GM12878 (cell line): ENCODE results near the gene ANKRD55. TPM values are rescaled to one million over a fixed set of nuclear protein-coding genes. Genes with fewer than 3 reads are reported as not detected.

Experiments used
- ATAC-seq: fragments of 200-7000 bp; cut with Tn5 transposase; 3 replicates; pipeline ENCODE4 v1.9.1; 2020; ENCODE audit warnings: mild to moderate bottlenecking, moderate library complexity
- BruUV-seq: library from RNA; stranded (reverse); fragments of 400-500 nt; replicated peaks from 2 replicates; lab custom pipeline; 2021; lab: Mats Ljungman, UMichigan
- CTCF ChIA-PET: fragments of 300-600 bp; sonication (Branson Sonifier 250); formaldehyde crosslinking; extraction: SDS; loops from one replicate; lab custom pipeline; 2021; ENCODE audit warnings: inconsistent platforms; lab: Yijun Ruan, JAX
- POLR2A ChIA-PET: fragments of 350-600 bp; formaldehyde crosslinking; extraction: SDS; loops from one replicate; lab custom pipeline; 2021; ENCODE audit warnings: inconsistent platforms; lab: Charles Lee
- RAD21 ChIA-PET: fragments of 300-600 bp; sonication (Branson Sonifier 250); formaldehyde crosslinking; loops from one replicate; lab custom pipeline; 2023; ENCODE audit warnings: antibody characterized with exemption; ENCODE audit not compliant: unreplicated experiment; lab: Charles Lee
- SMC1A ChIA-PET: fragments of 300-600 bp; sonication (Branson Sonifier 250); formaldehyde crosslinking; loops from one replicate; lab custom pipeline; 2023; ENCODE audit not compliant: unreplicated experiment, uncharacterized antibody; lab: Charles Lee
- DNase-seq: peaks from one replicate; pipeline ENCODE4 v3.0.0-alpha.2; 2011; ENCODE audit warnings: low read depth, low spot score
- FAIRE-seq: peaks from 3 replicates; lab custom pipeline; 2011; peaks lifted over from hg19 to GRCh38; lab: Jason Lieb, UNC
- H2AFZ ChIP-seq: 2 replicates; pipeline ENCODE4 v1.6.0; 2011; ENCODE audit warnings: low read depth, low read length, control low read depth; ENCODE audit not compliant: control insufficient read depth
- H3K27ac ChIP-seq: 2 replicates; pipeline ENCODE4 v1.5.1; 2011; ENCODE audit warnings: control low read depth; ENCODE audit not compliant: control insufficient read depth, insufficient read depth
- H3K27me3 ChIP-seq, 2 experiments: replicated peaks in 1 of 2; 2 replicates each; pipeline versions ENCODE4 v1.6.0 to v1.6.1; 2011; ENCODE audit warnings: low read length in 1 of 2; ENCODE audit not compliant: control insufficient read depth in 2 of 2, insufficient read depth in 2 of 2
- H3K36me3 ChIP-seq, 2 experiments: 2 replicates each; pipeline ENCODE4 v1.5.1; 2011; ENCODE audit warnings: low read length in 1 of 2; ENCODE audit not compliant: control insufficient read depth in 2 of 2, insufficient read depth in 2 of 2
- H3K4me1 ChIP-seq: 2 replicates; pipeline ENCODE4 v1.6.1; 2011; ENCODE audit warnings: mild to moderate bottlenecking, low read length, moderate library complexity, mixed read lengths; ENCODE audit not compliant: control insufficient read depth, insufficient read depth
- H3K4me2 ChIP-seq: 2 replicates; pipeline ENCODE4 v1.6.0; 2011; ENCODE audit warnings: control low read depth; ENCODE audit not compliant: control insufficient read depth, insufficient read depth
- H3K4me3 ChIP-seq: fragments of 200-600 bp; sonication (generic); 2 replicates; pipeline ENCODE4 v1.5.1; 2016
- H3K79me2 ChIP-seq: 2 replicates; pipeline ENCODE4 v1.6.0; 2011; ENCODE audit warnings: low read length; ENCODE audit not compliant: control insufficient read depth, insufficient read depth
- H3K9ac ChIP-seq: 2 replicates; pipeline ENCODE4 v1.8.0; 2011; ENCODE audit warnings: low read length, control low read depth, mixed read lengths; ENCODE audit not compliant: control insufficient read depth, insufficient read depth
- H3K9me3 ChIP-seq: replicated peaks from 3 replicates; pipeline ENCODE4 v1.5.1; 2011; ENCODE audit warnings: mild to moderate bottlenecking, low read length; ENCODE audit not compliant: control insufficient read depth, insufficient read depth
- H4K20me1 ChIP-seq: 2 replicates; pipeline ENCODE4 v1.6.0; 2011; ENCODE audit not compliant: control insufficient read depth, insufficient read depth
- ASH2L ChIP-seq: fragments of 300-600, 200-600 bp; sonication (generic); IDR thresholded peaks from 2 replicates; pipeline ENCODE4 v1.6.1; 2017; ENCODE audit warnings: low read depth, mild to moderate bottlenecking, borderline replicate concordance
- IKZF2 ChIP-seq, 2 experiments: fragments of 450-650 bp; IDR thresholded peaks; 2 replicates each; pipeline ENCODE4 v1.6.1; 2017; ENCODE audit warnings: mild to moderate bottlenecking in 2 of 2, moderate library complexity in 2 of 2
- KDM1A ChIP-seq: fragments of 200-600 bp; sonication (generic); IDR thresholded peaks from 2 replicates; pipeline ENCODE4 v1.6.1; 2016; ENCODE audit warnings: borderline replicate concordance
- RB1 ChIP-seq: fragments of 450-650 bp; formaldehyde crosslinking; IDR thresholded peaks from 2 replicates; pipeline ENCODE4 v1.6.1; 2017; ENCODE audit warnings: mild to moderate bottlenecking, borderline replicate concordance
- SIN3A ChIP-seq: IDR thresholded peaks from 2 replicates; pipeline ENCODE4 v1.6.1; 2012; ENCODE audit warnings: low read depth, low read length, improper control_type of control experiment
- SIX5 ChIP-seq: IDR thresholded peaks from 2 replicates; pipeline ENCODE4 v1.6.1; 2011; ENCODE audit warnings: mild to moderate bottlenecking, low read depth, low read length, moderate library complexity; ENCODE audit not compliant: severe bottlenecking
- SPI1 ChIP-seq: IDR thresholded peaks from 2 replicates; pipeline ENCODE4 v1.6.1; 2011; ENCODE audit warnings: low read depth, mild to moderate bottlenecking, low read length, moderate library complexity, borderline replicate concordance; ENCODE audit not compliant: insufficient read depth
- ZBTB11 ChIP-seq: fragments of 450-650 bp; formaldehyde crosslinking; IDR thresholded peaks from 2 replicates; pipeline ENCODE4 v1.5.0; 2022; ENCODE audit warnings: mild to moderate bottlenecking, missing genetic modification characterization
- ZNF274 ChIP-seq: IDR thresholded peaks from one replicate; pipeline ENCODE4 v1.8.0; 2011; ENCODE audit not compliant: insufficient read length, insufficient read depth
- WGBS: methylation state at CpG from one replicate; pipeline ENCODE4 v1.1.6; 2016; ENCODE audit warnings: low lambda C conversion rate; ENCODE audit not compliant: insufficient replicate concordance, insufficient coverage; ENCODE audit errors: missing lambda C conversion rate; 5-methylcytosine and 5-hydroxymethylcytosine counted together
- in situ Hi-C: fragments of 300-500 bp; cut with MboI; formaldehyde crosslinking; loops from 9 replicates; pipeline ENCODE4 v1.14.3; 2018; ENCODE audit warnings: mixed read lengths
- intact Hi-C: fragments of 100-400 bp; cut with micrococcal nuclease; formaldehyde crosslinking; loops from one replicate; pipeline ENCODE4 v1.14.2; 2022; ENCODE audit not compliant: unreplicated experiment
- polyA plus RNA-seq, 11 experiments: library from polyadenylated mRNA; depleted of rRNA in 4 of 11; unstranded in 6 of 11; stranded (reverse) in 5 of 11; fragments of >200 nt; fragmentation: Nextera tagmentation in 4 of 11; fragmentation: Illumina TruSeq in 1 of 11; extraction: Ambion mirVana in 4 of 11; extraction: Trizol in 1 of 11; gene quantifications; 1 replicate in 1 of 11; 2 replicates in 10 of 11; pipeline versions ENCODE4 v1.2.1 to v1.2.3, GENCODE V29; 2011 to 2016; ENCODE audit warnings: inconsistent platforms in 2 of 11, missing spikeins in 2 of 11, low read depth in 1 of 11
- total RNA-seq, 4 experiments: library from RNA; depleted of rRNA in 3 of 4; stranded (reverse); fragments of >200 nt in 3 of 4; fragmentation: Illumina TruSeq in 1 of 4; extraction: Trizol in 1 of 4; gene quantifications; 2 replicates each; pipeline versions ENCODE4 v1.2.1 to v1.2.3, GENCODE V29; 2013 to 2021

ANKRD55 gene
- total and polyA plus RNA-seq, 10 of the 15 experiments (the other 5 are each of a cell fraction or from before 2014, with no cell fraction given), result 0.04 TPM; not detected in 9

GRCh38 chr5:56115589-56115988 is 117.5 kb downstream of the ANKRD55 start (continued):
- no peak for TF ChIP-seq ZBTB11 (CRISPR knock-in tag)
- TF ChIP-seq ZNF274, result no peak
- no peak for TF ChIP-seq KDM1A
- no peak for TF ChIP-seq RB1
- no peak for TF ChIP-seq IKZF2 (IDR thresholded peaks at IDR 0.05)
- no peak for TF ChIP-seq SIX5
- TF ChIP-seq ASH2L, result no peak

GRCh38 chr5:56112526-56113121 is 120.5 kb downstream of the ANKRD55 start:
- Histone ChIP-seq H3K27me3 (no peaks in the 10 kb centered on the region; a peak in 1 of 4 replicates), H3K9me3 (no peaks in the 10 kb centered on the region), H3K27ac (no peak overlapping the region), H3K4me1 (no peaks in the 10 kb centered on the region), H3K9ac (no peak overlapping the region), H3K79me2 (no peaks in the 10 kb centered on the region), H3K36me3 (no peaks in the 10 kb centered on the region), H2AFZ (no peak overlapping the region), H3K4me2 (no peak overlapping the region), H3K4me3 (no peak overlapping the region), H4K20me1 (no peaks in the 10 kb centered on the region)
- intact Hi-C loops (no loop called here), in situ Hi-C loops (no loop called here)
- CTCF ChIA-PET, result no interaction called here
- RAD21 ChIA-PET, result no interaction called here
- no TSS peak for BruUV-seq
- ATAC-seq, result no peak
- no peak for FAIRE-seq
- SMC1A ChIA-PET, result no interaction called here
- WGBS, result 65% methylated on average over 11 of the region's 11 CpGs
- TF ChIP-seq SIN3A (no peak), KDM1A (no peak), SPI1 (no peak)
- no peak for DNase-seq
- POLR2A ChIA-PET, result no interaction called here
